Kidney (tissue), 14 donors: ENCODE data around the gene HDAC9. TPM values are rescaled to one million over a fixed set of nuclear protein-coding genes. Genes with fewer than 3 reads are reported as not detected.

Experiments
- DNase-seq, 5 donors: peaks; one replicate each; pipeline ENCODE4 v3.0.0-alpha.2; 2013 to 2020
- FAIRE-seq: peaks from 2 replicates; lab custom pipeline; 2012; peaks lifted over from hg19 to GRCh38; lab: Jason Lieb, UNC
- H3K27ac ChIP-seq, 2 donors: one replicate each; pipeline ENCODE4 v1.7.0; 2013; ENCODE audit warnings: low read depth in 2 of 2, low read length in 2 of 2, inconsistent platforms in 1 of 2
- H3K27me3 ChIP-seq: one replicate; pipeline ENCODE4 v1.7.1; 2013; ENCODE audit warnings: low read length, inconsistent platforms; ENCODE audit not compliant: control insufficient read depth, insufficient read depth
- H3K36me3 ChIP-seq, 3 donors: one replicate each; pipeline versions ENCODE4 v1.7.0 to v1.7.1; 2013; ENCODE audit warnings: low read length in 3 of 3, control low read depth in 1 of 3, inconsistent platforms in 1 of 3; ENCODE audit not compliant: insufficient read depth in 3 of 3, control insufficient read depth in 2 of 3
- H3K4me1 ChIP-seq, 3 donors: one replicate each; pipeline versions ENCODE4 v1.7.0 to v1.7.1; 2013; ENCODE audit warnings: low read length in 3 of 3, inconsistent platforms in 1 of 3, low read depth in 1 of 3; ENCODE audit not compliant: control insufficient read depth in 2 of 3, insufficient read depth in 2 of 3
- H3K4me3 ChIP-seq, 3 donors: one replicate each; pipeline versions ENCODE4 v1.7.0 to v1.8.1; 2013; ENCODE audit warnings: low read length in 3 of 3, control low read depth in 1 of 3, inconsistent platforms in 1 of 3
- H3K9ac ChIP-seq, 3 donors: one replicate each; pipeline versions ENCODE4 v1.7.0 to v1.7.1; 2013; ENCODE audit warnings: low read length in 3 of 3, control low read depth in 1 of 3, inconsistent platforms in 1 of 3
- H3K9me3 ChIP-seq, 3 donors: one replicate each; pipeline versions ENCODE4 v1.7.0 to v1.7.1; 2013; ENCODE audit warnings: low read length in 3 of 3, control low read depth in 1 of 3, inconsistent platforms in 1 of 3; ENCODE audit not compliant: control insufficient read depth in 2 of 3, insufficient read depth in 1 of 3
- CTCF ChIP-seq: IDR thresholded peaks from 3 replicates; pipeline ENCODE4 v1.5.1; 2012; ENCODE audit warnings: mild to moderate bottlenecking, moderate library complexity, borderline replicate concordance; ENCODE audit not compliant: insufficient read depth; ENCODE audit errors: extremely low read depth
- intact Hi-C: fragments of 100-400 bp; cut with DNase I; formaldehyde crosslinking; loops from one replicate; pipeline ENCODE4 v1.11.1; 2022
- polyA plus RNA-seq: library from polyadenylated mRNA; stranded (reverse); fragments of 350-450 nt; fragmentation: Illumina TruSeq; extraction: RNeasy Lipid Tissue Mini Kit (QIAGEN cat#74804); gene quantifications from one replicate; pipeline ENCODE4 v1.2.3, GENCODE V29; 2014; ENCODE audit warnings: low read depth, low replicate concordance; ENCODE audit not compliant: insufficient read depth
- total RNA-seq: library from RNA; stranded (reverse); fragmentation: NEBNext Ultra II Directional; extraction: Animal tissue kit (Norgen Biotek cat#: 25700); gene quantifications from one replicate; pipeline ENCODE4 v1.2.1, GENCODE V29; 2021
- donor health status: control.
- donor health status: control.
- donor health status: control.
- donor health status: control.
- donor health status: control.
- donor health status: DM: yes; HTN: yes; CAD: no.
- donor health status: Normal renal cell carcinoma (clear cell type).

HDAC9 gene
- total and polyA plus RNA-seq, 2 donors from 2014 or later = 2.1 to 22.1 TPM

GRCh38 chr7:18740579-18740988, 245.0 kb downstream of the HDAC9 start:
- Histone ChIP-seq H3K4me3 (no peak overlapping the region), H3K9me3 (no peaks in the 10 kb centered on the region), H3K9ac (no peak overlapping the region), H3K4me1 (no peaks in the 10 kb centered on the region), H3K36me3 (no peaks in the 10 kb centered on the region), H3K27me3 (no peaks in the 10 kb centered on the region), H3K27ac (no peak overlapping the region)
- DNase-seq (no peak), FAIRE-seq (no peak)
- intact Hi-C loops = no loop called here
- TF ChIP-seq CTCF = no peak

- DNase-seq = peak in 1 of 5 donors; percentile 1
- Histone ChIP-seq H3K36me3 (no peaks in the 10 kb centered on the region), H3K27ac (no peak overlapping the region), H3K9ac (no peak overlapping the region), H3K27me3 (no peaks in the 10 kb centered on the region), H3K4me1 (no peaks in the 10 kb centered on the region), H3K4me3 (no peak overlapping the region), H3K9me3 (no peaks in the 10 kb centered on the region)
- TF ChIP-seq CTCF = no peak
- no peak for FAIRE-seq
- intact Hi-C loops = no loop called here
These were observed 258.5 kb downstream of the HDAC9 start for GRCh38 chr7:18753972-18754610.

- intact Hi-C loops = no loop called here
- no peak for FAIRE-seq
These were observed 259.2 kb downstream of the HDAC9 start for GRCh38 chr7:18754766-18755165.

More at GRCh38 chr7:18754766-18755165, 259.2 kb downstream of the HDAC9 start:
- Histone ChIP-seq H3K9me3 (no peaks in the 10 kb centered on the region), H3K4me1 (no peaks in the 10 kb centered on the region), H3K36me3 (no peaks in the 10 kb centered on the region), H3K9ac (no peak overlapping the region), H3K4me3 (no peak overlapping the region), H3K27ac (no peak overlapping the region), H3K27me3 (no peaks in the 10 kb centered on the region)
- DNase-seq = peak in 1 of 5 donors; percentile 28
- TF ChIP-seq CTCF = no peak
